IPS DF 4.7 (cell line): ENCODE data around the gene KHDC1.
"Not testable (repeated sequence)": the region's sequence is repeated elsewhere in the genome, so short reads cannot be mapped to it uniquely, and the experiment has no call there.

Experiments used
- DNase-seq: peaks from one replicate; pipeline ENCODE4 v3.0.0-alpha.2; 2013; ENCODE audit warnings: low spot score; ENCODE audit errors: extremely low read depth

The KHDC1 gene

GRCh38 chr6:73262671-73263569 lies at the start of gene KHDC1:
KHDC1 (minus strand) TSS chr6:73263196; CDS start chr6:73242517, 20,679 bp downstream.
- no peak for DNase-seq

DNA sequence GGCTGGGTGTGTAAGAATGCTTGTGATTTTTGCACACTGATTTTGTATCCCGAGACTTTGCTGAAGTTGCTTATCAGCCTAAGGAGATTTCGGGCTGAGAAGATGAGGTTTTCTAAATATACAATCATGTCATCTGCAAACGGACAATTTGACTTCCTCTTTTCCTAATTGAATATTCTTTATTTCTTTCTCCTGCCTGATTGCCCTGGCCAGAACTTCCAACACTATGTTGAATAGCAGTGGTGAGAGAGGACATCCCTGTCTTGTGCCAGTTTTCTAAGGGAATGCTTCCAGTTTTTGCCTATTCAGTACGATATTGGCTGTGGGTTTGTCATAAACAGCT lies 47.5 kb upstream of the KHDC1 start:
- DNase-seq: not testable (repeated sequence)

DNA sequence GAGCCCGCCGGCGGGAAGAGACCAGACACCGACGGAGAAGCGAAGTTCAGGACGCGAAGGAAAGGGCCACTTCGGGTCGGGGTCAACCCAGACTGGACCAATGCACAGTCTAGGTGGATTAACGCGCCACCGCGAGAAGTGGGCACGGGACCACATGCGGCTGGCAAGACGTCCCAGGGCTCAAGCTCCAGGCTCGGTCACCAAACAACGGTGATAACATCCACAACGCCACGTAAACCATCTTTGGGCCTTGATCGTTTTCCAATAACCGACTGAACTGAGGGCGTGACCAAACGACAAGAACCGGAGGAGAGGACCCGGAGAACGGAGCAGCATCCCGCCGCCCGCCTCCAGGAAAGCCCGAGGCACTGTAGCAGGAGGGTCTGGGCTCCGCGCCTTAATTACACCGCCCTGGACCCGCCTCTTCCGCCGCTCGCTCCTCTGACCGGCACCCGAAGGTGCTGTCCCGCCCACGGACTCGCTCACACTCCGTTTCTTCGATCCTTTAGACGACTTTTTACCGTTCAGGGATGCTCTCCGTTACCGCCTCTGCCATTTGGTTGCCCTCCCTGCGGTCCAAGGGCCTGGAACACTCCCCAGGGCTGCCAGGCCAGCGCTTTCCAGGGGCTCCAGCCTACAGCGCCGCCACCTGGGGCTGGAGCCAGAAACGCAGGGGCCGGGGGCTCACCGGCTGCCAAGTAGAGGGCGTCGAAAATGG lies 46.9 kb upstream of the KHDC1 start:
- DNase-seq: no peak

DNA sequence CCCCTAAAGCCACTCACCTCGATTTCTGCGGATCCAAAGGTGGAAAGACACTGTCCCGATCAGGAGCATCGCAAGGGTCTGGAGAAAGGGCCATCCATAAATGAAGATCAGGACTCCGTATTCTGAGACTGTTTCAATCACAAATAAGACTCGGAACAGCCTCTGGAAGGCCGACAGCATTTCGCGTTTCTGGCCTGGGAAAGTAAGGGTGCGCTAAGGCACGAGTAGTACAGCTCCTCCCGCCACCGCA lies 46.5 kb upstream of the KHDC1 start:
- no peak for DNase-seq

DNA sequence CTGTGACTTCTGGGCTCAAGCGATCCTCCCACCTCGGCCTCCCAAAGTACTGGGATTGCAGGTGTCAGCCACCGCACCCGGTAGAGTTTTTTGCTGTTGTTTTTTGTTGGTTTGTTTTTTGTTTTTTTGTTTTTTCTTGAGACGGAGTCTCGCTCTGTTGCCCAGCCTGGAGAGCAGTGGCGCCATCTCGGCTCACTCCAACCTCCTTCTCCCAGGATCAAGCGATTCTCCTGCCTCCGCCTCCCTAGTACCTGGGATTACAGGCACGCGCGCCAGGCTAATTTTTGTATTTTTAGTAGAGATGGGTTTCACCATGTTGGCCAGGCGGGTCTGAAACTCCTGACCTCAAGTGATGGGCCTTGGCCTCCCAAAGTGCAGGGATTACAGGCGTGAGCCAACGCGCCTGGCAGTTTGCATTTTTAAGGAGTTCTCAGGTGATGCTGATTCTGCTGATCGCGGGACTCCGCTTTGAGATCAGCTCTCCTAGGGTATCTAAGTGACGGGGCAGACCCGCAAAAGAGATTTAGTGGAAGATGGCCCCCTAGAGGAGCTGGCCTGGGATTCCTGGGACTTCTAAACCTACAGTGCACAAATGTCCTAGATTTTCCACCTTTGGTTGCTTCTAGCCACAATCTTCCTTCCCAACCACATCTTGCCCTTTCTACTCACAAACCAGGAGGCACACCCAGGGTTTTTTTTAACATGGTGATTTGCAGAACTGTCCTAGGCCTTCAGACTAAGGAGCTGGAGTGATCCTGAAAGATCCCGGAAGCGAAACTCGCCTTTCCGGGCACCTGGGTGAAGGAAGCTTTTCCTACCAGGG lies 45.9 kb upstream of the KHDC1 start:
- no peak for DNase-seq

DNA sequence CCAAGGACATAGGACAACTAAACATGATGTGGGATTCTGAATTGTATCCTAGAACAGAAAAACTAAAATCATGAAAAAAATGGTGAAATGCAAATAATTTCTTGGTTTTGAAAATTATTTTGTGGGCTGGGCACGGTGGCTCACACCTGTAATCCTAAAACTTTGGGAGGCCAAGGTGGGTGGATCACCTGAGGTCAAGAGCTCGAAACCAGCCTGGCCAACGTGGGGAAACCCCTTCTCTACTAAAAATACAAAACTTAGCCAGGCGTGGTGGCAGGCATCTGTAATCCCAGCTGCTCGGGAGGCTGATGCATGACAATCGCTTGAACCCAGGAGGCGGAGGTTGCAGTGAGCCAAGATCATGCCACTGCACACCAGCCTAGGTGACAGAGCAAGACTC lies 40.8 kb upstream of the KHDC1 start:
- DNase-seq: not testable (repeated sequence)

GRCh38 chr6:73302339-73302738 lies 39.3 kb upstream of the KHDC1 start:
- no peak for DNase-seq

DNA sequence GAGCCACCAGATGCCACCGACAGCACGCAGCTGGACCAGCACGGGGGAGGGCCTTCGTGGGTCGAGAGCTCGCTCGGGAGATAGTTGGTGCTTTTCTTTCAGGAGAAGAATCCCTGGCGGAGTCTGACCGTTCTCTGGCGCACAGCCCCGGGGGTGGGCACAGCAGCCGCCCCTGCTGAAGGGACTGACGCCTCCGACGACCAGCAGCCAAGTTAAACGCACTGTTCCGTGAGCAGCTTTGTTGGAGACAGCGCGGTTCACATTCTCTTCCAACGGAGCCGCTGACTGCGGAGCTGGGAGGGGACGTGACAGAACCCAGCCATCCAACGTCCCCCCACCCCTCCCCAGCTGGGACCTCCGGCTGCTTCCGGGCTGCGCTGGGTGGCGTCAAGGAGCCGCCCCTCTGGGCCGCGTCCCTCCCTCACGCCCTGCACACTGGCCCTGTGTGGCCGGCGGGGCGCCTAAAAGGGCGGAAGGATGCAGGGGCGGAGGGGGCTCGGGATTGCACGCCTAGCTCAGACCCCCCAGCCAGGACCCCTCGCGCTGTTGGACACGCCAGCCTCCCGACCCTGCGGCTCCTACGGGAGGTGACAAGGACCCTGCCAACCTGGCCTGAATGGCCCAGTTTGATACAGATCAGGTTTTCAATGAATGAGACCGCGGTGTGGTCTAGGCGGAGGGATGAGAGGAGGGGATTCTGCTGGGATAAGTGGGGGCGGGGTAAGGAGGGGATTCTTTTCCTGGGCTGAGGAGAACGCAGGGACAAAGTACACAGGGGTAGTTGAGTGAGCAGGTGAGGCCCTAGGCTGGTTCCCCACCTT lies 36.4 kb upstream of the KHDC1 start:
- no peak for DNase-seq

GRCh38 chr6:73293331-73293730 lies 30.3 kb upstream of the KHDC1 start:
- DNase-seq: no peak

DNA sequence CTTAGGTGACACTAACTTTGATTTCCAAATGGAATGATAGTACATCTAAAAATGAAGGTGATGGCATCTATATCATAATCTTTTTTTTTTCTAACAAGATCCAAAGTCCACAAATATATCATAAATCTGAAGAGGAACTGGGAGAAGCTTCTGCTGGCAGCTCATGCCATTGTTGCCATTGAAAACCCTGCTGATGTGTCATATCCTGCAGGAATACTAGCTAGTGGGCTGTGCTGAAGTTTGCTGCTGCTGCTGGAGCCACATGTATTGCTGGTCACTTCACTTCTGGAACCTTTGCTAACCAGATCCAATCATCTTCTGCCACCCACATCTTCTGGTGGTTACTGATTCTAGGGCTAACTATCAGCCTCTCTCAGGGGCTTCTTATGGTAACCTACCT lies 27.4 kb upstream of the KHDC1 start:
- no peak for DNase-seq

- DNase-seq: no peak
Measured at GRCh38 chr6:73286752-73287151, 23.8 kb upstream of the KHDC1 start.

GRCh38 chr6:73285674-73286283 lies 22.8 kb upstream of the KHDC1 start:
- peak; percentile 28 for DNase-seq

DNA sequence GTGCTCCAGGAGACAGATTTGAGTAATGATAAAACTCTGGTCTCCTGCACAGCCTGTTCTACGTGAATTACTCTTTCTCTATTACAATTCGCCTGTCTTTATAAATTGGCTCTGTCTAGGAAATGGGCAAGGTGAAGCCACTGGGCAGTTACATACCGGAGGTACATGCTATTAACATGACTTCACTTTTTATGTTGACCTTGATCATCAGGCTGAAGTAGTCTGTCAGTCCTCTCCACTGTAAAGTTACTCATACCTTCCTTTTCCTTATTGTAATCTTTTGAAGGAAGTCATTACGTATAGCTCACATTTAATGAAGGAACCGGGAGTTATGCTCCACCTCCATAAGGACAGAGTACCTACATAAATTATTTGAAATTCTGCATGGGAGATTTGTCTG lies 19.9 kb upstream of the KHDC1 start:
- no peak for DNase-seq

GRCh38 chr6:73281684-73282083 lies 18.7 kb upstream of the KHDC1 start:
- not testable (repeated sequence) for DNase-seq

DNA sequence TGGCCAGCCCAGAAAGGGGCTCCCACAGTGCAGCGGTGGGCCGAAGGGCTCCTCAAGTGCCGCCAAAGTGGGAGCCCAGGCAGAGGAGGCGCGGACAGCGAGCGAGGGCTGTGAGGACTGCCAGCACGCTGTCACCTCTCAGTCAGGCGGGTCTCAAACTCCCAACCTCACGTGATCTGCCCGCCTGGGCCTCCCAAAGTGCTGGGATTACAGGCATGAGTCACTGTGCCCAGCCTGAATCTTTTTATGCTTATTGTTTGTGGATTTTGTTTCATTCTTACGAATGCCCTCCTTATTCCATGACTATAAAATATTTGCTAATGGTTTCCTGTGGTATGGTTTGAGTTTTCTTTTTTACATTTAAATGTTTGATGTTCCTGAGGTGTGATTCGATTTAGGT lies 6.3 kb upstream of the KHDC1 start:
- not testable (repeated sequence) for DNase-seq

DNA sequence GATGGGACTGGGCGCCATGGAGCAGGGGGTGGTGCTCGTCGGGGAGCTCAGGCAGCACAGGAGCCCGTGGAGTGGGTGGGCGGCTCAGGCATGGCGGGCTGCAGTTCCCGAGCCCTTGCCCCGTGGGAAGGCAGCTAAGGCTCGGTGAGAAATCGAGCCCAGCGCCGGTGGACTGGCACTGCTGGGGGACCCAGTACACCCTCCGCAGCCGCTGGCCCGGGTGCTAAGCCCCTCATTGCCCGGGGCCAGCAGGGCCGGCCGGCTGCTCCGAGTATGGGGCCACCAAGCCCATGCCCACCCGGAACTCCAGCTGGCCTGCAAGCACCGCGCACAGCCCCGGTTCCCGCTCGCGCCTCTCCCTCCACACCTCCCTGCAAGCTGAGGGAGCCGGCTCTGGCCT lies 5.9 kb upstream of the KHDC1 start:
- not testable (repeated sequence) for DNase-seq

DNA sequence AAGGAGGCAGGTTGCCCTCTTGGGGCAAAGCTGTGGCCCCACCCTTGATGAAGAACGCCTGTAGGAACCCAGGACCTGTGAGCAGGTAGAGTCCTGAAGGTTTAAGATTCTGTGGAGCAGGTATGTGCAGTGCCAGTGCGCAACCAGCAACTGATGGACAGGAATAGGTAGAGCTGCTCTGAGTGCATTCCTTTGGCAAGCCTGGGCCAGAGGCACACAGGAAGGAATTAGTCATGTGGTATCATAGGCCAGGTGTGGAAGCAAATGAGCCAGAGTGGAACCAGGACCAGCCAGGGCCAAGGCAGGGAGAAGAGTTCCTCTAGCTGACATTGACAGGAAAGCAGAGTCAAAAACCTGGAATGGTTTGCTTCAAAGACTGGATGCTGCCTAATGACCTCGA lies 1.4 kb upstream of the KHDC1 start:
- DNase-seq: no peak

- no peak for DNase-seq
Measured at GRCh38 chr6:73263570-73263909, 544 bp upstream of the KHDC1 start.

DNA sequence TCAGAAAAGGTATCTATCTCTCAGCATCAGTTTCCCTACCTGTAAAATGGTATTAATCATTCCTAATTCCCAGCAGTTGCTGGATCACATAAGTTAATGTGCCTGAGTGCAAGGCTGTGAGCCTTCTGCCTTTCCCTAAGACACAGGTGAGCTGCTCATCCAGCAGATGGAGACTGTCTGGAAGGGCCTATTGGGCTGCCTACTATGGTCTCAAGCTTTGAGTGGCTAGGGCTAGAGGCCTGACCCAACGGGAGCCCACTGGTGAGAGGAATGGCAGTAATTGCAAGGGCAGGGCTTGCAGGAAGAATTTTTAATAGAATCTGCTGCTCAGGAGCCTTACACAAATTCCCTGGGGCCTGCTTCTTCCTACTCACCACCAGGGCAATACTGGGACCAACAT lies 4.3 kb downstream of the KHDC1 start:
- DNase-seq: no peak

DNA sequence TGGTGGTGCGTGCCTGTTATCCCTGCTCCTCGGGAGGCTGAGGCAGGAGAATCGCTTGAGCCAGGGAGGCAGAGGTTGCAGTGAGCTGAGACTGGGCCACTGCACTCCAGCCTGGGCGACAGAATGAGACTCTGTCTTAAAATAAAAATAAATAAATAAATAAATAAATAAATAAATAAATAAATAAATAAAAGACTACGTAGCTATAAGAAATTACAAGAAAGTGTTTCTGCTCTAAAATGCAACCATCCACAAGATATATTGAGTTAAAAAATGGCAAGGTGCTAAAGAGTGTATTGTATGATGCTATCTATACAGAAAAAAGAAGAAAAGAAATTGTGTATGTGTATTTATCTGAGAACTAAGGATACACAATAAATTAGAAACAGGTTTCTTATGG lies 8.7 kb downstream of the KHDC1 start:
- DNase-seq: not testable (repeated sequence)

DNA sequence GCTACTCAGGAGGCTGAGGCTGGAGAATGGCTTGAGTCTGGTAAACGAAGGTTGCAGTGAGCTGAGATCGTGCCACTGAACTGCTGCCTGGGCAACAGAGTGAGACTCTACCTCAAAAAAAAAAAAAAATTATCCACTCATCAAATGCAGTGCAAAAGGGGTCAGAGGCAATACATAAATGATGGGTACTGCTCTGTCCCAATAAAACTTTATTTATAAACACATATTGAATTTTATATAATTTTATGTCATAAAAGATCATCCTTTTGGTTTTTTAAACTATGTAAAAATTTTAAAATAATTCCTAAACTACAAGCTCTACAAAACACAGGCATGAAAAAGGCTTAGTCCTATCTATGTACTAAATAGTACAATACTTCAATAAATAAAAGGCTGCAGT lies 10.3 kb downstream of the KHDC1 start:
- no peak for DNase-seq
